GM18498 (cell line): ENCODE data around the gene HPRT1.
"Not testable (repeated sequence)": the region's sequence is repeated elsewhere in the genome, so short reads cannot be mapped to it uniquely, and the experiment has no call there.

ENCODE experiments used
- ATAC-seq: cut with Tn5 transposase; IDR thresholded peaks from one replicate; pipeline ENCODE4 v1.9.1; 2021; ENCODE audit warnings: mild to moderate bottlenecking, moderate library complexity; ENCODE audit not compliant: unreplicated experiment

Gene HPRT1, protein sequence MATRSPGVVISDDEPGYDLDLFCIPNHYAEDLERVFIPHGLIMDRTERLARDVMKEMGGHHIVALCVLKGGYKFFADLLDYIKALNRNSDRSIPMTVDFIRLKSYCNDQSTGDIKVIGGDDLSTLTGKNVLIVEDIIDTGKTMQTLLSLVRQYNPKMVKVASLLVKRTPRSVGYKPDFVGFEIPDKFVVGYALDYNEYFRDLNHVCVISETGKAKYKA

GRCh38 chrX:134460005-134460861 lies at the start of gene HPRT1:
Gene HPRT1 (plus strand): TSS chrX:134460165. CDS start chrX:134460312, 147 bp downstream.
- ATAC-seq, result peak; percentile 96

GRCh38 chrX:134416087-134416486 lies 43.9 kb upstream of the HPRT1 start:
- ATAC-seq, result no peak

- ATAC-seq, result no peak
Measured at GRCh38 chrX:134418317-134419113, 41.5 kb upstream of the HPRT1 start.

DNA sequence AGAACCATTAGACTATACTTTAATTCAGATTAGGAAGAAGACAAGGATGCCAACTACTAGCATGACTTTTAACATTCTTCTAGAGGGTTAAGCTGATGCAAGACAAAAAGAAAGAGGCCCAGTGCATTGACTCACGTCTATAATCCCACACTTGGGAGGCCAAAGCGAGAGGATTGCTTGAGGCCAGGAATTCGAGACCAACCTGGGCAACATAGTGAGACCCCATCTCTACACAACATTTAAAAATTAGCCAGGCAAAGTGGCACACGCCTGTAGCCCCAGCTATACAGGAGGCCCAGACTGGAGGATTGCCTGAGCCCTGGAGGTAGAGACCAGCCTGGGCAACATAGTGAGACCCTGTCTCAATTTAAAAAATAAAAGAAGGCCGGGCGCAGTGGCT lies 40.2 kb upstream of the HPRT1 start:
- ATAC-seq, result no peak

DNA sequence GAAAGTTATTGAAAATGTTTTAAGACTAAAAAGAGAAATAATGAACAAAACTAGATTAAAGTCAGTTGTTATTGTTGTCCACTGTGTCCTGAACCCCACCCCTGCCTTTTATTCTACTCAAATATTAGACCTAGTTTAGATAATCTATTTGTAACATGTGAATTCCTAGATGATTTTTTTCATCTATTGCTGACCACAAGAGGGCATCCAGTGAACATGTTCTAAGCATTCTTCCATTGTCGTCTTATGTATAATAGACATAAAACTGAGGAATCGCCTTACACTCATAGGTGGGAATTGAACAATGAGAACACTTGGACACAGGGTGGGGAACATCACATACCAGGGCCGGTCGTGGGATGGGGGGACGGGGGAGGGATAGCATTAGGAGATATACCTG lies 36.4 kb upstream of the HPRT1 start:
- no peak for ATAC-seq

DNA sequence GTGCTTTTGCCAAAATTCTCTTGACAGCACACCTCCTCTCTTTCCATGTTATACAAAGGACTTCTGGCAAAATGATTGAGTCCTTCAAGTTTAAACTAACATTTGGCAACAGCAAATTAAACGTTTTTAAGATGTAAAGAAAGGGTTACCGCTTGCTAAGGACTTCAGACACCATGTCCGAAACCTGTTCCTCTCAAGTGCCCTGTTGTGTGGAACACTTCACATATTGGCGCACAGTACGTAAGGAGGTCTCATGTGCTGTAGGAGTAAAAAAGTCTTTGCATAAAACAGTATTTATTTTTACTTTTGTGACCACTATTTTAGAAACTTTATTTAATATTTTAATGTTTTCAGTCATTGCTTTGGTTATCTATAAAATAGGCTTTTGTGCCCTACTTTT lies 33.7 kb upstream of the HPRT1 start:
- ATAC-seq, result no peak

DNA sequence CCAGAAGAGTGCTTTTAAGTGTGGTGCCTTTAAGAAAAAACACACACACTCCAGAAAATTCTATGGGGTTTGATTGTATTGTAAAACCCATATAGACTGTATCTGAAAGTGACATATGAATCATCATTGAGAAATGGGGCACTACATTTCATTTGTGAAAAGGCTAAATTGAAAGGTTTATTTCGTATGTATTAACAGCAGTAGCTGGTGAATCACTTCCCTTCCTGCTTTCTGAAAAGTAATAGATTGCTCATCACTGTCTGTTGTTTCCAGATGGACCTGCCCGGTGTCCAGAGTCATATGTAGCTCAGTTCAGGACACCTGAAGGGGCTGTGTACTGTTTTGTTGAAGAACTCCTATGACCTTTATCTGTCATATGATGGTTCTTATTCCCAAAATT lies 28.1 kb upstream of the HPRT1 start:
- ATAC-seq, result no peak

GRCh38 chrX:134435894-134436293 lies 24.1 kb upstream of the HPRT1 start:
- no peak for ATAC-seq

DNA sequence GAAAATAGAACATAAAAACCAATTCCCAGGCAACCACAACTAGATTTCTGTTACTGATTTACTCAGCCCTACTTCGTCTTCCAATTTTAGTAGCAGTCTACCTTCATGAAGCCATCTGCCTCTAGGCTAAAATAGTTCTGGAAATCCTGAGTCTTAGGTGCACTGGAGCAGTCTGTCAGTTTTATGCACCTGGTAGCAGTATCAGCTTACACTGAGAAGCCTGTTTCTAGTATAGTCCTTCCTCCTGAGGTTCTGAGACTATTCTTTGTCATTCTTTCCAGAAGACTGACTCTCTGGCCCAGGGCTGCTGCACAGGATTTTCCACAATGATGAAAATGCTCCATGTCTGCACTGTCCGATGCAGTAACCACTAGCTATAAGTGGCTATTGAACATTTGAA lies 16.9 kb upstream of the HPRT1 start:
- ATAC-seq, result no peak

- ATAC-seq, result no peak
Measured at GRCh38 chrX:134443461-134443860, 16.5 kb upstream of the HPRT1 start.

- ATAC-seq, result no peak
Measured at GRCh38 chrX:134444681-134445080, 15.3 kb upstream of the HPRT1 start.

DNA sequence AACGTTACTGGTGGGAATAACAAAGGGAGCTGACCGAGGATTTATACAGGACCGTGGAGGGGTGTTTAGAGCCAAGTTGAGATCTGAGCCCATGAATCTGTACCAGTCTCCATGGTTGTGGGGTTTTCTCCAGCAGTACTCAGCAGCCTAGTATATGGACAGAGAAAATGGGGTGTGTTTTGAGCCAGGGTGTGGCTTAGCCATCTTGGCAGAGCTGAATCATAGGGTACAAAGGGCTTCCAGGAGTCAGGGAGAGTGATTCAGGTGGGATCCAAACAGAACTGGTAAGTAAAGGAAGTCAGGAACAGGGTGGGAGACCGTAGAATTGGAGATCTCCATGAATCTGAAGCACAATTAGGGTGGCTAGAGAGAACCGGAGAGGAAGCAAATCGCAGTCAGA lies 7.4 kb upstream of the HPRT1 start:
- ATAC-seq, result no peak

DNA sequence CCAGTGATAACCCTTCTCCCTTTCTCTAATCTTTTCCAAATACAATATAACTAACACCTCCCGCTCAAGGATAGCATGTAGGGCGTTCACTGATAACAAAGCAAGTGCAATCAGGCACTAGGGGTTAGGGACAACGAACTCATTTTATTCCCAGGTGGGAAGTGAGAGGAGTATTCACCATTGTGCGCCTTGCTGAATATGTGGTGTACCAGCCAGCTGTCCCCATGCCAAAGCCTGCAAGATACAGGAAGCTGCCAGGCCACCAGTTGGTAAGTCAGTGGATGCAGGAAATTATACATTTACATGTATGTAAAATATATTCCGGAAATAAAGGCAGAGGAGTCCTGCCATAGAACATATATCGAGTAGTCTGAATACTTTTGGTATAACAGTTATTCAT lies 6.3 kb upstream of the HPRT1 start:
- ATAC-seq, result no peak

DNA sequence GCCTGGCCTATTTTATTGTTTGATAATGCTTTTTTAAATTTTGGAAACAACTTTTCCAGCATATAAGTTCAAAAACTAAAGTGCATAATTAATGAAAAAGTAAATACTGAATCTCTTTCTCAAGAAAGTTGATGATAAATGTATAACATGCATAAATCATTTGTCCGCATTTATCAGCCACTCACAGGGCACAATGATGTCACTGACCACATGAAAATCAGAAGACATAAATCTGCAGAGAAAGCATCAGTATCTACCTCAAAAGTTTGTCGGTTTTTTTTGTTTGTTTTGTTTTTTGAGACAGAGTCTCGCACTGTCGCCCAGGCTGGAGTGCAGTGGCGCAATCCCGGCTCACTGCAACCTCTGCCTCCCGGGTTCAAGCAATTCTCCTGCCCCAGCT lies 5.5 kb upstream of the HPRT1 start:
- no peak for ATAC-seq

DNA sequence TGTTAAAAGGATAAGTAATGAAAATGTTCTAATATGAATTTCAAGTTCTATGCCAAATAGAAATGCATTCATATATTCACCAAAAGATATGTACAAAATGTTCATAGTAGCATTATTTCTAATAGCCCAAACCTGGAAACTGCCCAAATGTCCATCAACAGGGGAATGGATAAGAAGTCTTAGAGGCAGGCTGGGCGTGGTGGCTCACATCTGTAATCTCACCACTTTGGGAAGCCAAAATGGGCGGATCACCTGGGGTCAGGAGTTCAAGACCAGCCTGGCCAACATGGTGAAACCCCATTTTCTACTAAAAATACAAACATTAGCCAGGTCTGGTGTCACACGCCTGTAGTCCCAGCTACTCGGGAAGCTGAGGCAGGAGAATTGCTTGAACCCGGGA lies 2.3 kb upstream of the HPRT1 start:
- ATAC-seq, result no peak

DNA sequence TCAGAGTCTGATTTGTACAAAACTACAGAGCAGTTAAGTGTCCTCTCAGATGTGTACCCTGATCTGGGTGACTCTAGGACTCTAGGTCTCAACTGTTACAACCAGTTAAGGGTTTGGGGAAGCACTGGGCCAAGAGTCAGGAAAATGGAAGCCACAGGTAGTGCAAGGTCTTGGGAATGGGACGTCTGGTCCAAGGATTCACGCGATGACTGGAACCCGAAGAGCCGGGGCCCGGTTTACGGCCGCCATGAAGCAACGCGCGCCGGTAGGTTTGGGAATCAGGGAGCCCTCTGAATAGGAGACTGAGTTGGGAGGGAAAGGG lies 321 bp upstream of the HPRT1 start:
- ATAC-seq, result peak; percentile 4

- ATAC-seq, result peak; percentile 18
Measured at GRCh38 chrX:134460862-134461220, 876 bp downstream of the HPRT1 start.

DNA sequence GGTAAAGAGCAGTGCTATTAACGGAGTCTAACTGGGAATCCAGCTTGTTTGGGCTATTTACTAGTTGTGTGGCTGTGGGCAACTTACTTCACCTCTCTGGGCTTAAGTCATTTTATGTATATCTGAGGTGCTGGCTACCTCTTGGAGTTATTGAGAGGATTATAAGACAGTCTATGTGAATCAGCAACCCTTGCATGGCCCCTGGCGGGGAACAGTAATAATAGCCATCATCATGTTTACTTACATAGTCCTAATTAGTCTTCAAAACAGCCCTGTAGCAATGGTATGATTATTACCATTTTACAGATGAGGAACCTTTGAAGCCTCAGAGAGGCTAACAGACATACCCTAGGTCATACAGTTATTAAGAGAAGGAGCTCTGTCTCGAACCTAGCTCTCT lies 1.5 kb downstream of the HPRT1 start:
- no peak for ATAC-seq

GRCh38 chrX:134462927-134463326 lies 3.0 kb downstream of the HPRT1 start:
- no peak for ATAC-seq

- not testable (repeated sequence) for ATAC-seq
Measured at GRCh38 chrX:134464453-134464852, 4.5 kb downstream of the HPRT1 start.

GRCh38 chrX:134469486-134469885 lies 9.5 kb downstream of the HPRT1 start:
- ATAC-seq, result no peak

DNA sequence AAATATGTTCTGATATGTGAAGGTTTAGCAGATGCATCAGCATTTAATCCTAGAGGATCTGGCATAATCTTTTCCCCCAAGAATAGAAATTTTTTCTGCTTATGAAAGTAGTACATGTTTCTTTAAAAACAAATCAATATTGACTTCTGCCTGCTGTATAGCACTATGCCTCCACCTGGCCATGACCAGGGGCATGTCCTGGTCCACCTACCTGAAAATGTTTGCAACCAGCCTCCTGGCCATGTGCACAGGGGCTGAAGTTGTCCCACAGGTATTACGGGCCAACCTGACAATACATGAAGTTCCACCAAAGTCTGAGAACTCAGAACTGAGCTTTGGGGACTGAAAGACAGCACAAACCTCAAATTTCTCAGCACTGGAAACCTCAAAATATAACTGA lies 10.0 kb downstream of the HPRT1 start:
- no peak for ATAC-seq
